H1 (cell line): ENCODE results near the gene ANK2. TPM values are rescaled to one million over a fixed set of nuclear protein-coding genes. Genes with fewer than 3 reads are reported as not detected.

Experiments used
- CTCF ChIA-PET: fragments of 300-600 bp; sonication (Branson Sonifier 250); formaldehyde crosslinking; loops from one replicate; lab custom pipeline; 2021; ENCODE audit not compliant: partially characterized antibody; lab: Charles Lee
- POLR2A ChIA-PET: fragments of 300-600 bp; sonication (Branson Sonifier 250); formaldehyde crosslinking; loops from one replicate; lab custom pipeline; 2021; ENCODE audit warnings: inconsistent platforms; ENCODE audit not compliant: partially characterized antibody; lab: Charles Lee
- DNase-seq, 2 experiments: peaks; one replicate each; pipeline versions ENCODE4 v3.0.0 to v3.0.0-alpha.2; 2010 to 2022; ENCODE audit warnings: low spot score in 2 of 2, low read depth in 1 of 2, mixed read lengths in 1 of 2
- FAIRE-seq: peaks from 2 replicates; lab custom pipeline; 2011; peaks lifted over from hg19 to GRCh38; lab: Jason Lieb, UNC
- H2AFZ ChIP-seq: 2 replicates; pipeline ENCODE4 v1.8.1; 2012; ENCODE audit warnings: low read length, inconsistent platforms
- H2AK5ac ChIP-seq: 2 replicates; pipeline ENCODE4 v1.6.1; 2013; ENCODE audit warnings: low read depth, low read length
- H2BK120ac ChIP-seq: replicated peaks from 2 replicates; pipeline ENCODE3; 2013; ENCODE audit warnings: low read depth, low read length, inconsistent platforms
- H2BK12ac ChIP-seq: 2 replicates; pipeline ENCODE4 v1.6.1; 2013; ENCODE audit warnings: low read depth, low read length
- H2BK15ac ChIP-seq: 2 replicates; pipeline ENCODE4 v1.6.1; 2013; ENCODE audit warnings: low read length
- H2BK20ac ChIP-seq: 2 replicates; pipeline ENCODE4 v1.6.1; 2013; ENCODE audit warnings: low read length
- H2BK5ac ChIP-seq: 2 replicates; pipeline ENCODE4 v1.6.1; 2013; ENCODE audit warnings: low read depth, low read length
- H3K14ac ChIP-seq: 2 replicates; pipeline ENCODE4 v1.6.1; 2013; ENCODE audit warnings: inconsistent platforms; ENCODE audit not compliant: insufficient read length
- H3K18ac ChIP-seq: 2 replicates; pipeline ENCODE4 v1.6.1; 2013; ENCODE audit warnings: low read length; ENCODE audit errors: extremely low read depth
- H3K23ac ChIP-seq: 2 replicates; pipeline ENCODE4 v1.6.1; 2013; ENCODE audit warnings: inconsistent platforms; ENCODE audit not compliant: insufficient read length
- H3K23me2 ChIP-seq: 2 replicates; pipeline ENCODE4 v1.6.1; 2013; ENCODE audit warnings: low read depth, low read length
- H3K27ac ChIP-seq: 2 replicates; pipeline ENCODE4 v1.6.1; 2011; ENCODE audit warnings: low read depth, low read length, inconsistent platforms
- H3K27me3 ChIP-seq, 4 experiments: replicated peaks in 1 of 4; 1 replicate in 1 of 4; 2 replicates in 3 of 4; pipeline versions ENCODE4 v1.6.1 to v1.8.1; 2011 to 2013; ENCODE audit warnings: low read length in 3 of 4, mild to moderate bottlenecking in 3 of 4, inconsistent platforms in 2 of 4, mixed read lengths in 2 of 4, moderate library complexity in 1 of 4; ENCODE audit not compliant: control insufficient read depth in 3 of 4, insufficient read depth in 3 of 4; ENCODE audit errors: extremely low read depth in 1 of 4
- H3K36me3 ChIP-seq, 4 experiments: 2 replicates each; pipeline versions ENCODE4 v1.6.1 to v1.8.1; 2011 to 2013; ENCODE audit warnings: mild to moderate bottlenecking in 4 of 4, low read length in 3 of 4, moderate library complexity in 2 of 4, control low read depth in 1 of 4, inconsistent platforms in 1 of 4; ENCODE audit not compliant: insufficient read depth in 4 of 4, control insufficient read depth in 2 of 4
- H3K4ac ChIP-seq: replicated peaks from 2 replicates; pipeline ENCODE3; 2013; ENCODE audit warnings: low read length, low read depth, mixed read lengths, inconsistent platforms; ENCODE audit not compliant: insufficient read length
- H3K4me1 ChIP-seq, 4 experiments: replicated peaks in 1 of 4; 1 replicate in 1 of 4; 2 replicates in 3 of 4; pipeline versions ENCODE4 v1.6.1 to v1.8.1; 2011 to 2013; ENCODE audit warnings: low read length in 3 of 4, inconsistent platforms in 2 of 4, mixed read lengths in 1 of 4; ENCODE audit not compliant: insufficient read depth in 4 of 4, control insufficient read depth in 3 of 4
- H3K4me2 ChIP-seq, 2 experiments: 2 replicates each; pipeline versions ENCODE4 v1.6.1 to v1.8.1; 2011 to 2013; ENCODE audit warnings: low read depth in 2 of 2, low read length in 2 of 2, control low read depth in 1 of 2, inconsistent platforms in 1 of 2, mild to moderate bottlenecking in 1 of 2; ENCODE audit not compliant: insufficient read depth in 1 of 2
- H3K4me3 ChIP-seq, 4 experiments: fragments of 200-600, 300-600 bp in 1 of 4; sonication (generic), shearing (Covaris generic), sonication (Bioruptor Twin) in 1 of 4; 2 replicates each; pipeline versions ENCODE4 v1.5.1 to v1.8.1; 2011 to 2016; ENCODE audit warnings: low read length in 4 of 4, low read depth in 3 of 4, control low read depth in 2 of 4, inconsistent platforms in 2 of 4, mild to moderate bottlenecking in 2 of 4, mixed read lengths in 1 of 4, moderate library complexity in 1 of 4; ENCODE audit not compliant: insufficient read depth in 2 of 4; ENCODE audit errors: extremely low read depth in 1 of 4
- H3K56ac ChIP-seq: replicated peaks from 2 replicates; pipeline ENCODE3; 2013; ENCODE audit warnings: low read depth, mild to moderate bottlenecking, mixed read lengths, low read length, inconsistent platforms; ENCODE audit not compliant: insufficient read length
- H3K79me1 ChIP-seq: 2 replicates; pipeline ENCODE4 v1.6.1; 2013; ENCODE audit warnings: low read depth, low read length, control low read depth
- H3K79me2 ChIP-seq, 2 experiments: 2 replicates each; pipeline versions ENCODE4 v1.6.1 to v1.8.1; 2012 to 2013; ENCODE audit warnings: low read length in 2 of 2, mild to moderate bottlenecking in 2 of 2, inconsistent platforms in 1 of 2; ENCODE audit not compliant: insufficient read depth in 2 of 2, control insufficient read depth in 1 of 2
- H3K9ac ChIP-seq, 4 experiments: replicated peaks in 1 of 4; 1 replicate in 1 of 4; 2 replicates in 3 of 4; pipeline versions ENCODE4 v1.6.1 to v1.8.1; 2011 to 2013; ENCODE audit warnings: low read depth in 3 of 4, low read length in 3 of 4, control low read depth in 2 of 4, mild to moderate bottlenecking in 2 of 4, moderate library complexity in 2 of 4, inconsistent platforms in 1 of 4; ENCODE audit errors: extremely low read depth in 1 of 4
- H3K9me3 ChIP-seq, 2 experiments: 2 replicates each; pipeline versions ENCODE4 v1.6.1 to v1.8.1; 2012 to 2013; ENCODE audit warnings: mild to moderate bottlenecking in 2 of 2, moderate library complexity in 2 of 2, control low read depth in 1 of 2, inconsistent platforms in 1 of 2, low read depth in 1 of 2, low read length in 1 of 2, mixed read lengths in 1 of 2; ENCODE audit not compliant: insufficient read depth in 2 of 2
- H4K20me1 ChIP-seq, 2 experiments: replicated peaks in 1 of 2; 2 replicates each; pipeline versions ENCODE3 to v1.8.1; 2011 to 2013; ENCODE audit warnings: inconsistent platforms in 2 of 2, low read length in 2 of 2, mild to moderate bottlenecking in 1 of 2; ENCODE audit not compliant: insufficient read depth in 2 of 2, control insufficient read depth in 1 of 2
- H4K5ac ChIP-seq: 2 replicates; pipeline ENCODE4 v1.6.1; 2013; ENCODE audit warnings: low read length, low read depth, mixed read lengths, inconsistent platforms; ENCODE audit not compliant: insufficient read length
- H4K8ac ChIP-seq: 2 replicates; pipeline ENCODE4 v1.8.0; 2013; ENCODE audit warnings: mild to moderate bottlenecking, moderate library complexity, low read length, inconsistent platforms; ENCODE audit not compliant: insufficient read depth; ENCODE audit errors: extremely low read depth
- H4K91ac ChIP-seq: replicated peaks from 2 replicates; pipeline ENCODE3; 2013; ENCODE audit warnings: low read length, mixed read lengths, inconsistent platforms; ENCODE audit not compliant: insufficient read length
- BRCA1 ChIP-seq: IDR thresholded peaks from 2 replicates; pipeline ENCODE4 v1.6.1; 2012; ENCODE audit warnings: low read depth, low read length, improper control_type of control experiment
- EGR1 ChIP-seq: IDR thresholded peaks from 2 replicates; pipeline ENCODE4 v1.6.1; 2011; ENCODE audit warnings: low read depth, low read length, borderline replicate concordance
- GTF2F1 ChIP-seq: IDR thresholded peaks from 2 replicates; pipeline ENCODE4 v1.6.1; 2012; ENCODE audit warnings: low read depth, low read length, improper control_type of control experiment, borderline replicate concordance
- HDAC2 ChIP-seq, 2 experiments: fragments of 300-600 bp in 1 of 2; sonication (generic) in 1 of 2; IDR thresholded peaks; 2 replicates each; pipeline ENCODE4 v1.6.1; 2011 to 2012; ENCODE audit warnings: low read depth in 2 of 2, low read length in 2 of 2, mild to moderate bottlenecking in 2 of 2, moderate library complexity in 2 of 2, borderline replicate concordance in 1 of 2, inconsistent platforms in 1 of 2
- HDAC6 ChIP-seq: IDR thresholded peaks from one replicate; pipeline ENCODE4 v1.7.1; 2012; ENCODE audit warnings: low read depth, mild to moderate bottlenecking, inconsistent platforms, low read length, moderate library complexity
- RXRA ChIP-seq: IDR thresholded peaks from 2 replicates; pipeline ENCODE4 v1.6.1; 2011; ENCODE audit warnings: low read depth, mild to moderate bottlenecking, low read length, moderate library complexity; ENCODE audit not compliant: insufficient read depth
- WGBS, 2 experiments: shearing (Covaris generic) in 1 of 2; methylation state at CpG; one replicate each; pipeline versions ENCODE4 v1.1.6 to v1.1.7; 2013 to 2015; ENCODE audit warnings: low lambda C conversion rate in 2 of 2, mixed read lengths in 2 of 2, inconsistent platforms in 1 of 2, low coverage in 1 of 2, missing lambda C conversion rate in 1 of 2; ENCODE audit not compliant: insufficient replicate concordance in 2 of 2, insufficient coverage in 1 of 2, insufficient read length in 1 of 2; ENCODE audit errors: extremely low coverage in 1 of 2, missing lambda C conversion rate in 1 of 2; 5-methylcytosine and 5-hydroxymethylcytosine counted together
- polyA plus RNA-seq, 7 experiments: library from polyadenylated mRNA; depleted of rRNA in 3 of 7; stranded (reverse) in 5 of 7; unstranded in 2 of 7; fragments of >200 nt in 5 of 7; fragments of 200-250 nt in 2 of 7; gene quantifications; 1 replicate in 5 of 7; 2 replicates in 1 of 7; 4 replicates in 1 of 7; pipeline versions ENCODE4 v1.2.1 to v1.2.3, GENCODE V29; 2011 to 2013; ENCODE audit warnings: missing spikeins in 2 of 7, mixed read lengths in 2 of 7
- total RNA-seq: library from RNA; stranded (reverse); fragmentation: NEBNext Ultra II Directional; extraction: Animal tissue kit (Norgen Biotek cat#: 25700); gene quantifications from 2 replicates; pipeline ENCODE4 v1.2.1, GENCODE V29; 2021
- TF ChIP-seq, protein P1 (sequence below), 3 experiments: IDR thresholded peaks; 1 replicate in 2 of 3; 2 replicates in 1 of 3; pipeline versions ENCODE4 v1.5.1 to v1.6.1; 2011; ENCODE audit warnings: low read length in 3 of 3, mild to moderate bottlenecking in 3 of 3, inconsistent platforms in 2 of 3, low read depth in 1 of 3, moderate library complexity in 1 of 3; ENCODE audit not compliant: insufficient read depth in 1 of 3; ENCODE audit errors: control extremely low read depth in 1 of 3

ANK2 gene
- total and polyA plus RNA-seq, 2 of the 8 experiments (the other 6 are each of a cell fraction or from before 2014, with no cell fraction given), result 14.2 to 35.1 TPM

GRCh38 chr4:113302051-113302450 is 252.6 kb downstream of the ANK2 start:
- no peak overlapping the region for H3K56ac ChIP-seq
- no peaks in the 10 kb centered on the region for H3K27me3 ChIP-seq
- no peak overlapping the region for H3K4me2 ChIP-seq
- no peaks in the 10 kb centered on the region for H3K79me1 ChIP-seq
- no peak overlapping the region for H2BK15ac ChIP-seq
- H4K5ac ChIP-seq, result no peak overlapping the region
- no peak overlapping the region for H2BK120ac ChIP-seq
- no peak overlapping the region for H2AK5ac ChIP-seq
- WGBS, 2 experiments, result 93% methylated on average over 1 of the region's 1 CpG; no CpG with 5 or more reads in 1 of the 2 experiments
- H4K91ac ChIP-seq, result no peak overlapping the region
- H3K79me2 ChIP-seq, result no peaks in the 10 kb centered on the region
- H3K9me3 ChIP-seq, result no peaks in the 10 kb centered on the region
- no peak overlapping the region for H3K4ac ChIP-seq
- H2BK12ac ChIP-seq, result no peak overlapping the region
- no peaks in the 10 kb centered on the region for H4K20me1 ChIP-seq
- no peak overlapping the region for H3K23ac ChIP-seq
- ChIA-PET CTCF (interaction anchor here (0.8 to 1.9 kb wide), 3 partner anchors 9 to 139 kb away, joined by 3 to 6 read pairs (median 3); no protein-coding TSS in a partner anchor), POLR2A (interaction anchor here (0.9 kb wide), 1 partner anchor 9 kb away, joined by 4 read pairs; no protein-coding TSS in a partner anchor)
- H2BK5ac ChIP-seq, result no peak overlapping the region
- no peaks in the 10 kb centered on the region for H3K23me2 ChIP-seq
- peaks cover 0 to 21% (median 0%) of the 10 kb centered on the region in 4 experiments; a peak in 2 of 8 replicates for H3K36me3 ChIP-seq
- H3K18ac ChIP-seq, result no peak overlapping the region
- no peak overlapping the region for H3K27ac ChIP-seq
- no peak overlapping the region for H3K9ac ChIP-seq
- no peak overlapping the region for H2AFZ ChIP-seq
- no peak for FAIRE-seq
- H2BK20ac ChIP-seq, result no peak overlapping the region
- no peak overlapping the region for H4K8ac ChIP-seq
- DNase-seq, result no peak
- peaks cover 0 to 4% (median 1%) of the 10 kb centered on the region in 4 experiments; a peak in 5 of 7 replicates for H3K4me1 ChIP-seq
- no peak overlapping the region for H3K14ac ChIP-seq
- no peak overlapping the region for H3K4me3 ChIP-seq
- TF ChIP-seq EGR1 (no peak), GTF2F1 (no peak), RXRA (no peak), HDAC2 (IDR thresholded peaks at IDR 0.05; ENCODE audit: borderline replicate concordance in 1 of 2, low read depth in 2 of 2, low read length in 2 of 2) (no peak), HDAC6 (no peak), BRCA1 (no peak)
- TF ChIP-seq, protein P1, sequence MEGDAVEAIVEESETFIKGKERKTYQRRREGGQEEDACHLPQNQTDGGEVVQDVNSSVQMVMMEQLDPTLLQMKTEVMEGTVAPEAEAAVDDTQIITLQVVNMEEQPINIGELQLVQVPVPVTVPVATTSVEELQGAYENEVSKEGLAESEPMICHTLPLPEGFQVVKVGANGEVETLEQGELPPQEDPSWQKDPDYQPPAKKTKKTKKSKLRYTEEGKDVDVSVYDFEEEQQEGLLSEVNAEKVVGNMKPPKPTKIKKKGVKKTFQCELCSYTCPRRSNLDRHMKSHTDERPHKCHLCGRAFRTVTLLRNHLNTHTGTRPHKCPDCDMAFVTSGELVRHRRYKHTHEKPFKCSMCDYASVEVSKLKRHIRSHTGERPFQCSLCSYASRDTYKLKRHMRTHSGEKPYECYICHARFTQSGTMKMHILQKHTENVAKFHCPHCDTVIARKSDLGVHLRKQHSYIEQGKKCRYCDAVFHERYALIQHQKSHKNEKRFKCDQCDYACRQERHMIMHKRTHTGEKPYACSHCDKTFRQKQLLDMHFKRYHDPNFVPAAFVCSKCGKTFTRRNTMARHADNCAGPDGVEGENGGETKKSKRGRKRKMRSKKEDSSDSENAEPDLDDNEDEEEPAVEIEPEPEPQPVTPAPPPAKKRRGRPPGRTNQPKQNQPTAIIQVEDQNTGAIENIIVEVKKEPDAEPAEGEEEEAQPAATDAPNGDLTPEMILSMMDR (IDR thresholded peaks at IDR 0.05; ENCODE audit: control extremely low read depth in 1 of 3, insufficient read depth in 1 of 3, low read depth in 1 of 3, low read length in 3 of 3), result no peak
